SH-SY5Y (cell line): ENCODE results near the gene MOB2.

Experiments used
- GATA2 ChIP-seq: IDR thresholded peaks from 2 replicates; pipeline ENCODE4 v1.6.1; 2011; ENCODE audit warnings: mild to moderate bottlenecking, low read depth, low read length
- GATA3 ChIP-seq: IDR thresholded peaks from 2 replicates; pipeline ENCODE4 v1.6.1; 2011; ENCODE audit warnings: low read depth, mild to moderate bottlenecking, low read length, moderate library complexity

- TF ChIP-seq GATA2 (no peak), GATA3 (no peak)
Measured at GRCh38 chr11:1457856-1458255, 28.7 kb downstream of the MOB2 start.
